LHCN-M2 (cell line): Measurements from ENCODE around the gene EIF2D. TPM values are rescaled to one million over a fixed set of nuclear protein-coding genes. Genes with fewer than 3 reads are reported as not detected.

ENCODE experiments used
- DNase-seq: peaks from one replicate; pipeline ENCODE4 v3.0.0-alpha.2; 2012; ENCODE audit warnings: low read depth
- total RNA-seq: library from RNA; depleted of rRNA; stranded (reverse); fragments of >200 nt; gene quantifications from 2 replicates; pipeline ENCODE4 v1.2.3, GENCODE V29; 2014; rRNA removed

Gene EIF2D
- total RNA-seq, 1 experiment from 2014 or later = 49.3 TPM

DNA sequence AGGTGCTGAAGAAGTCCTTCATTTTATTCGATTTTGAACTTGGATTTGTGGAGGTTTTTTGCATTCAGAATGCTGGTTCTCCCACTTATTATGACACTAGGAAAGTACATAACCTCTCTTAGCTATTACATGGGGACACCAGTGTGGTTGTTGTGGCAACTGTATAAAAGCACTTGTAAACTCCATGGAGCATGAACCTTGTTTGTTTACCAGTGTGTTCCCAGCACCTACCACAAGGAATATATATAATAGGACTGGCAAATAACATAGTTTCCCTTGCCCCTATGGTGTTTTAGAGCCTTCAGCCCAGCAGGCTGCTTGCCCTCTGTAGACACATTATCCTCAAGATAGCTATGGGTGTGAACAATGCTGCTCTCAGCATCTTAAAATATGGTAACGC lies 61.8 kb downstream of the EIF2D start:
- DNase-seq = peak; percentile 5

- no peak for DNase-seq
Measured at GRCh38 chr1:206547104-206547503, 65.2 kb downstream of the EIF2D start.

DNA sequence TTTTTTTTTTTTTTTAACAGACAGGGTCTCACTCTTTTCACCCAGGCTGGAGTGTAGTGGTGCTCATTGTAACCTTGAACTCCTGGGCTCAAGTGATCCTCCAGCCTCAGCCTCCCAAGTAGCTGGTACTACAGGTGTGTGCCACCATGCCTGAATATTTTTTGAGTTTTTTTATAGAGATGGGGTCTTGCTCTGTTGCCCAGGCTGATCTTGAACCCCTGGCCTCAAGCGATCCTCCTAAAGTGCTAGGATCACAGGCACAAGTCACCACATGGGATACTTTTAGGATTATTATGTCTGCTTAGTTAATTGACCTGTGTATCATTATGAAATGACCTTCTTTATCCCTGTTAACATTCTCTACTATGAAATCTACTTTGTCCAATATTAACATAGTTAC lies 66.9 kb downstream of the EIF2D start:
- no peak for DNase-seq

DNA sequence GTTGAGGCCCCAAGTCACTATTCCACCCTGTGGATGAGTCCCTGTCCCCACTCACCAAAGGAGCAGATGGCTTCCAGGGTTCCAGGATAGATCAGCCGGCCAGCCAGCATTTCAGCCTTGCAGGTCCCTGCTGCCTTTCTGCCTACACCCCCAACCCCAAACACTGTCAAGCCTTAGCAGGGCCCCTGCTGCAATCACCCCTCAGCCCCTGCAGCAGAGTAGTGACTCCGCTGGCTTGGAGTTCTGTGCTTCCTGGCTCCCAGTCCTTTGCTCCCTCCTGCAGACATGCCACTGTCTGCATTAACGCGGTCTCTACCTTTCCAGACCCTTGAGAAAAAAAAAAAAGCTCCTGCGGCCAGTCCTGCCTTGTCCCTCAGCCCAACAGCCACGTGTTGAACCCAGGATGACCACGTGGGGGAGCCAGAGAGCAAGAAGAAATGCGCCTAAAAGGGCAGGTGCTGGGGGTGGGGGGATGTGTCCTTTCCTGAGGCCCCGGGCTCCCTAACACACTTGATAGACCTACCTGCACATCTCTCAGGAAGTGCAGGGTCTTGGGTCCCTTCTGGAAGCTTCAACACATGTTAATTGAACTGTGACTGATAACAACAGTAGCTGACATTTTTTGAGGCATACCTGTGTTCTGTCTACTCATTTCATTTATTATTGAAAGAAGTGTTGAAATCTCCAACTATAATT lies 67.6 kb downstream of the EIF2D start:
- peak; percentile 42 for DNase-seq

Other genes starting within 250 kb of the EIF2D start
- 9.2 and 10.7 TPM in 2 replicates for gene IKBKE, start 142.0 kb downstream of the EIF2D start, total RNA-seq
- gene RASSF5, start 104.9 kb downstream of the EIF2D start, total RNA-seq = 0.19 and 0.63 TPM in 2 replicates
- gene DYRK3, start 23.1 kb upstream of the EIF2D start, total RNA-seq = 30.5 and 31.0 TPM in 2 replicates
- gene MAPKAPK2, start 72.4 kb upstream of the EIF2D start, total RNA-seq = 41.7 and 49.4 TPM in 2 replicates
- gene IL19, start 158.3 kb upstream of the EIF2D start, total RNA-seq = not detected in 2 replicates
- not detected in 2 replicates for gene IL10, start 160.0 kb upstream of the EIF2D start, total RNA-seq